Common myeloid progenitor, CD34-positive (primary cell): ENCODE data around the gene IFNG-AS1.
A peak's percentile ranks its signal among the peaks of the same experiment; 100 is the strongest.

ENCODE experiments used
- CTCF ChIA-PET: fragments of 350-600 bp; sonication (Branson Sonifier 250); formaldehyde crosslinking; loops from one replicate; lab custom pipeline; 2021; ENCODE audit warnings: antibody characterized with exemption; lab: Charles Lee
- POLR2A ChIA-PET: fragments of 350-600 bp; sonication (Branson Sonifier 250); formaldehyde crosslinking; loops from one replicate; lab custom pipeline; 2021; ENCODE audit warnings: antibody characterized with exemption; lab: Charles Lee
- DNase-seq, 3 donors: peaks; one replicate each; pipeline versions ENCODE4 v3.0.0 to v3.0.0-alpha.2; 2013
- H3K27ac ChIP-seq, 2 experiments: 1 replicate in 1 of 2; 2 replicates in 1 of 2; pipeline ENCODE4 v1.7.0; 2013; ENCODE audit warnings: inconsistent platforms in 2 of 2, low read length in 2 of 2, mild to moderate bottlenecking in 2 of 2, low read depth in 1 of 2, moderate library complexity in 1 of 2; ENCODE audit not compliant: severe bottlenecking in 2 of 2, insufficient read depth in 1 of 2, poor library complexity in 1 of 2
- H3K27me3 ChIP-seq, 5 experiments: replicated peaks in 2 of 5; 1 replicate in 3 of 5; 2 replicates in 2 of 5; pipeline versions ENCODE4 v1.6.1 to v1.7.0; 2013; ENCODE audit warnings: low read length in 4 of 5, mild to moderate bottlenecking in 2 of 5, moderate library complexity in 2 of 5, inconsistent platforms in 1 of 5; ENCODE audit not compliant: insufficient read depth in 5 of 5, control insufficient read depth in 4 of 5
- H3K36me3 ChIP-seq, 4 experiments: 1 replicate in 2 of 4; 2 replicates in 2 of 4; pipeline versions ENCODE4 v1.6.1 to v1.7.0; 2013; ENCODE audit warnings: low read length in 3 of 4, control low read depth in 1 of 4, mild to moderate bottlenecking in 1 of 4; ENCODE audit not compliant: control insufficient read depth in 4 of 4, insufficient read depth in 4 of 4
- H3K4me1 ChIP-seq, 4 experiments: 1 replicate in 3 of 4; 2 replicates in 1 of 4; pipeline versions ENCODE4 v1.6.1 to v1.7.1; 2013; ENCODE audit warnings: low read length in 3 of 4, mild to moderate bottlenecking in 3 of 4, control low read depth in 1 of 4, inconsistent platforms in 1 of 4, moderate library complexity in 1 of 4; ENCODE audit not compliant: control insufficient read depth in 4 of 4, insufficient read depth in 4 of 4; ENCODE audit errors: control extremely low read depth in 1 of 4
- H3K4me3 ChIP-seq, 7 experiments: 1 replicate in 4 of 7; 2 replicates in 3 of 7; pipeline versions ENCODE4 v1.5.1 to v1.7.0; 2013; ENCODE audit warnings: mild to moderate bottlenecking in 7 of 7, low read length in 6 of 7, moderate library complexity in 6 of 7, inconsistent platforms in 2 of 7, low read depth in 2 of 7, control low read depth in 1 of 7; ENCODE audit not compliant: insufficient read depth in 4 of 7, control insufficient read depth in 1 of 7; ENCODE audit errors: extremely low read depth in 1 of 7
- H3K9me3 ChIP-seq, 5 experiments: 1 replicate in 4 of 5; 2 replicates in 1 of 5; pipeline versions ENCODE4 v1.6.1 to v1.7.1; 2013; ENCODE audit warnings: low read length in 4 of 5, mild to moderate bottlenecking in 2 of 5, inconsistent platforms in 1 of 5, low read depth in 1 of 5, moderate library complexity in 1 of 5; ENCODE audit not compliant: control insufficient read depth in 4 of 5, insufficient read depth in 2 of 5; ENCODE audit errors: control extremely low read depth in 1 of 5
- WGBS: methylation state at CpG from one replicate; pipeline ENCODE4 v1.1.5; 2013; ENCODE audit not compliant: insufficient coverage; 5-methylcytosine and 5-hydroxymethylcytosine counted together

The IFNG-AS1 gene

DNA sequence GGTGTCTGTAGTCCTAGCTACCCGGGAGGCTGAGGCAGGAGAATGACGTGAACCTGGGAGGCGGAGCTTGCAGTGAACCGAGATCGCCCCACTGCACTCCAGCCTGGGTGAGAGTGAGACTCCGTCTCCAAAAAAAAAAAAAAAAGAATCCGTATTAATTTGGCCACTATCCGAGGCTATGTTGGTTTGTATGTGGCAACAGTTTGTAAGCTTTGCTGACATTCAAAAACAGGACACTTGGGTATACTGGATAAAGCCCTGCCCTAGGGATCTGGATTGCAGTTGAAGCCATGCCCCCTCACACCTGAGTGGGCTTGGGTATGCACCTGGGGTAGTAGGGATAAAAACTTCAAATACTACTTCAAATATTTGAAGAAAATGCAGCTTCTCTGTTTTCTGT lies 14.5 kb downstream of the IFNG-AS1 start:
- H3K27me3 ChIP-seq = no peaks in the 10 kb centered on the region
- ChIA-PET CTCF (interaction anchor here (1.1 kb wide), 1 partner anchor 14 kb away, joined by 3 read pairs; no protein-coding TSS in a partner anchor), POLR2A (no interaction called here)
- H3K27ac ChIP-seq = no peak overlapping the region
- peaks cover 0 to 5% (median 0%) of the 10 kb centered on the region in 5 experiments for H3K9me3 ChIP-seq
- H3K36me3 ChIP-seq = no peaks in the 10 kb centered on the region
- no peaks in the 10 kb centered on the region for H3K4me1 ChIP-seq
- H3K4me3 ChIP-seq = no peak overlapping the region
- WGBS = 95% methylated on average over 4 of the region's 8 CpGs
- no peak for DNase-seq

DNA sequence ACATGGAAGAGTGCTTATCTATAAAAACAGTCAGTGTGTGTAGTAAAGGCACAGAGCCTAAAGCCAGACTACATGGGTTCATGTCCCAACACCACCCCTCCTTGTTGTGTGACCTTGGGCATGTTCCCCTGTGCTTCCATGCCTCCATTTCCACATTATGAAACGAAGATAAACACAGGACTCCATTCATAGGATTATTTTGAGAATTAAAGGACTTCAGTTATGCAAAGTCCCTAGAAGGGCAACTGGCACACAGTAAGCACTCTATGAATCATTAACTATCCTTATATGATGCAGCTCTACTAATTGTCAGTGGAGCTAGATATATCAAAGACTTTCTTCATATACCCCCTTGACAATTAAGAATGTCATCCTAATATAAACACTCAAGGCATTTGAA lies 17.8 kb downstream of the IFNG-AS1 start:
- Histone ChIP-seq H3K9me3 (peaks cover 0 to 5% (median 0%) of the 10 kb centered on the region in 5 experiments), H3K36me3 (no peaks in the 10 kb centered on the region), H3K27me3 (no peaks in the 10 kb centered on the region), H3K4me1 (no peaks in the 10 kb centered on the region), H3K27ac (no peak overlapping the region), H3K4me3 (no peak overlapping the region)
- no CpG with 5 or more reads among the region's 1 CpG for WGBS
- no peak for DNase-seq
- ChIA-PET POLR2A (no interaction called here), CTCF (interaction anchor here (1.0 kb wide), 1 partner anchor 34 kb away, joined by 3 read pairs; no protein-coding TSS in a partner anchor)

DNA sequence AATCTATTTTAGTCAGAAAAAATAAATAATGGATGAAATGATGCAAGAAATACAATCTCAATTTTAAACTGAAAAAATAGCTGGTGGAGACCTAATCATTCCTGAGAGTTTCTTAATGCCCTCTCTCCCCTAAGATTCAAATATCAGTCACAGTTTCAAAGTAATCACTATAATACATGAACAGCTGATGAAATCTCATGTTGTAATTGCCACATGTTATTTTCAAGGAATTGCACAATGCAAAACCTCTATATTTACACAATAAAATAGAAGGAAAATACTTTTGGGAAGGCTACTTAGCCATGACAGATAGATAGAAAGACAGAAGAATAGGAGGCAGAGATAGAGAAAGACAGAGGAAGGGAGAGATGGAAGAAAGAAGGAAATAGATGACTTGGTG lies 18.2 kb downstream of the IFNG-AS1 start:
- H3K36me3 ChIP-seq = no peaks in the 10 kb centered on the region
- no peak overlapping the region for H3K27ac ChIP-seq
- CTCF ChIA-PET = no interaction called here
- H3K27me3 ChIP-seq = no peaks in the 10 kb centered on the region
- POLR2A ChIA-PET = no interaction called here
- DNase-seq = no peak
- no peaks in the 10 kb centered on the region for H3K4me1 ChIP-seq
- no peak overlapping the region for H3K4me3 ChIP-seq
- peaks cover 0 to 5% (median 0%) of the 10 kb centered on the region in 5 experiments for H3K9me3 ChIP-seq

GRCh38 chr12:68011206-68011881 lies 22.1 kb downstream of the IFNG-AS1 start:
- H3K9me3 ChIP-seq = no peaks in the 10 kb centered on the region
- H3K4me1 ChIP-seq = peaks cover 0 to 4% (median 0%) of the 10 kb centered on the region in 4 experiments
- no peak for DNase-seq
- H3K27ac ChIP-seq = no peak overlapping the region
- no peaks in the 10 kb centered on the region for H3K27me3 ChIP-seq
- H3K36me3 ChIP-seq = no peaks in the 10 kb centered on the region
- CTCF ChIA-PET = no interaction called here
- WGBS = 96% methylated on average over 3 of the region's 6 CpGs
- POLR2A ChIA-PET = no interaction called here
- no peak overlapping the region for H3K4me3 ChIP-seq

- no peak overlapping the region for H3K27ac ChIP-seq
- no peaks in the 10 kb centered on the region for H3K27me3 ChIP-seq
- no peak for DNase-seq
- ChIA-PET CTCF (no interaction called here), POLR2A (no interaction called here)
- H3K9me3 ChIP-seq = no peaks in the 10 kb centered on the region
- 100% methylated on average over 1 of the region's 2 CpGs for WGBS
- H3K4me3 ChIP-seq = no peak overlapping the region
- H3K4me1 ChIP-seq = peaks cover 0 to 4% (median 0%) of the 10 kb centered on the region in 4 experiments
- no peaks in the 10 kb centered on the region for H3K36me3 ChIP-seq
Observed at GRCh38 chr12:68011882-68012207, 22.6 kb downstream of the IFNG-AS1 start.

DNA sequence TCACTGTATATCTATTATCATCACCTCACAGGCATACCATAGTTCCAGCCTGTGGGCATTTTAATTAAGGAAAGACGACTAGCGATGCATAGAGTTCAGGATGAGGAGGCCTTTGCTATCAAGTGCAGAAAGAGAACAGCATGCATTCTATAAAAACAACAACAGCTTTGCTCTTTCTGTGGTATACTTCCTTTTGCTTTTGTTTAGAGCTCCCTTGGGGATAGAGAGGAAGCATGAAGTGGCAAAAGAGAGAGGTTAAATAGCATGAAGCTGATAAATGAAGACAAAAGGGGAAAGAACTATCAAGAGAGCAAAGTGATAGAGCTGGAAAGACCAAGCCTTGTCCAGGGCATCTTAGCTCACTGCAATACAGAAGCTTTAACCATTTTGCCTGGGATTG lies 23.5 kb downstream of the IFNG-AS1 start:
- Histone ChIP-seq H3K4me1 (peaks cover 0 to 4% (median 0%) of the 10 kb centered on the region in 4 experiments), H3K36me3 (no peaks in the 10 kb centered on the region), H3K27ac (no peak overlapping the region), H3K27me3 (no peaks in the 10 kb centered on the region), H3K4me3 (no peak overlapping the region), H3K9me3 (no peaks in the 10 kb centered on the region)
- no CpG with 5 or more reads among the region's 2 CpGs for WGBS
- DNase-seq = peak in 1 of 3 donors; percentile 4
- CTCF ChIA-PET = interaction anchor here (0.8 to 0.9 kb wide), 2 partner anchors 10 to 11 kb away, joined by 3 to 4 read pairs; no protein-coding TSS in a partner anchor
- POLR2A ChIA-PET = no interaction called here

- H3K27ac ChIP-seq = no peak overlapping the region
- H3K36me3 ChIP-seq = no peaks in the 10 kb centered on the region
- H3K4me1 ChIP-seq = peaks cover 0 to 4% (median 0%) of the 10 kb centered on the region in 4 experiments
- H3K4me3 ChIP-seq = no peak overlapping the region
- CTCF ChIA-PET = no interaction called here
- WGBS = 80% methylated on average over 1 of the region's 1 CpG
- DNase-seq = no peak
- POLR2A ChIA-PET = no interaction called here
- no peaks in the 10 kb centered on the region for H3K9me3 ChIP-seq
- no peaks in the 10 kb centered on the region for H3K27me3 ChIP-seq
Observed at GRCh38 chr12:68013181-68013580, 23.9 kb downstream of the IFNG-AS1 start.
